ENCODE measurements around the gene KBTBD2.

The KBTBD2 gene

GRCh38 chr7:32900433-32900995 is 9.0 kb upstream of the KBTBD2 start:
- TF ChIP-seq CTCF (IDR thresholded peaks at IDR 0.05): no peak

GRCh38 chr7:32896564-32897347 is 5.2 kb upstream of the KBTBD2 start:
- no peak for TF ChIP-seq CTCF (IDR thresholded peaks at IDR 0.05)

DNA sequence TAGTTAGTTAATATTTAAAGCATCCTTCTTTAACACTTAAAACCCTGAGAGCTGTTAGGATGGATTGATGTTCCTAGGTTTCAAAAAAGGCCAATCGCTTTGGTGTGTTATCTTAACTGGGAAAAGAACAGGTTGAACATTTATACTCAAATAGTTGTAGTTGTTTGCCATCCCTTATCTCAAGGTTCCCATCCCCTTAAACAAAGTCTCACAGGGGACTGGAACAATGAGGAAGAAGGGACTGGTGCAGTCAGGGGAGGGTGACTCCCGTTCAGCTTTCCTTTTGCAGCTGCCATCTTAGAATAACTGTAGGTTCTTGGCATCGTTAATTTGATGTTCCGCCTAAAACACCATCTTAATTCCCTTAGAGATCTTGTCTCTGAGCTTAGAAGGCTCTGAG is 2.6 kb upstream of the KBTBD2 start:
- no peak for TF ChIP-seq CTCF (IDR thresholded peaks at IDR 0.05)

DNA sequence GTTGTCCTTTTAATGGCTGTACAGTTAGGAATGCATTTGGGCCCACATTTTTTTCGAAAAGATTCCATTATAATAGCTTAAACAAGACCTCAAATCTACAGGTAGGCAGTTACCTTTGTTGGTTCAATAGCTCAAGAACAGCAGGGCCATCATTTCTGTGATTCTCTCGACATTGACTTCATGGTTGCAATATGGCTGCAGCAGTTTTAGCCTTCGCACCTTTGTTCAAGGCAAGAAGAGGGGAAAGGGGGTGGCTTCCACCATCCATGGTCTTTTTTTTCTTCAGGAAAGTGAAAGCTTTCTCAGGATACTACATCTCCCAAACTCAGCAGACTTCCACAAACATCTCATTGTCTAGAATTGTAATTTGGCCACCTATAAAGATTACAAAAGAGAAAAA is 2.2 kb upstream of the KBTBD2 start:
- TF ChIP-seq CTCF (IDR thresholded peaks at IDR 0.05): no peak

DNA sequence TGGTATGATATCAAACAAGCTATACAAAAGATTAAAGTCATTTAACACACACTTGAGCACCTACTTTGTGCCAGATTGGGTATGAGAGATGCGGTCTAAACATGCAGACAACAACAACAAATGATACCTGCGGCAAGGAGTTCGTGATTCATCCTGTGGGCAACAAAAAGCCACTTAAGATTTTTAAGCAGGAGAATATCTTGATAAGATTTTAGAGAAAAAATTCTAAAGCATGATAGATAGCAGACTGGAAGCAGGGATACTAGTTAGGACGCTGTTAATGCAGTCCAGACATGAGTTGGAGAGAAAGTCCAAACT is 1.6 kb upstream of the KBTBD2 start:
- TF ChIP-seq CTCF (IDR thresholded peaks at IDR 0.05): no peak

DNA sequence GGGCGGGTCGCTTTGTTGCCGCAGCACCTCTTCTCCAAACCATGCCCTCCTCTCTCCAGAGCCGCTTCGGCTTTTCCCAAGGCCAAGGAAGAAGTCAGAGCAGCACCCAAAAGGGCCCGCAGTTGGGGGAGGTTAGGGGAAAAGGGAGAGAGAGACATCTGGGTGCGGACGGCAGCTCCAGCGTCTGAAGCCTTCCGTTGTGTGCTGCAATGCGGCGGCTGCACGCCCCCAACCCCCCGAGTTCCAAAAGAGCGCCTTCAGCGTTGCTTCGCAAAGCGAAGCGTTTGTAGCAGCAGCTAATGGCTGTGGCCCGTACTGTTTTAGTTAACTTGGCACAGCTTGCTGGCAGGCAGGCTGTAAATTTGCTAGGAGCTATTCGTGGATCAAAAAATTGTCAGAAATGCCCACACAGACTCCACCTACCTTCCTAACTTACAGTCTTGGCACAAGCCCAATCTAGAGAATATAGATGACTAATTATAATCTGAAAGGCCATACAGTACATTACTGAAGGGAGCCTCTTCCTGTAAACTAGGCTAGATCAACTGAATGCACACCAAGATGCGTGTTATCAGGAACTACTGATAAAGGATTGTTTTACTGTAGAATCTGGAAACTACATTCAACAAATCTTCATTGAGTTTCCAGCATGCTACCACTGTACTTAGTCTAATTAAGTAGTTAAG is 1.1 kb upstream of the KBTBD2 start:
- TF ChIP-seq CTCF (IDR thresholded peaks at IDR 0.05): no peak

- TF ChIP-seq CTCF (IDR thresholded peaks at IDR 0.05): no peak
Observed at GRCh38 chr7:32891800-32892520, 400 bp upstream of the KBTBD2 start.
